Transverse colon (tissue), 4 donors: ENCODE data around the gene BUB3.

ENCODE experiments used
- POLR2A ChIP-seq: fragments of 450-650 bp; IDR thresholded peaks from one replicate; pipeline ENCODE4 v1.6.1; 2016; ENCODE audit warnings: antibody characterized with exemption, mild to moderate bottlenecking, moderate library complexity
- POLR2AphosphoS5 ChIP-seq, 3 donors: sonication (generic); formaldehyde crosslinking; IDR thresholded peaks; one replicate each; pipeline ENCODE4 v1.6.1; 2016; ENCODE audit warnings: antibody characterized with exemption in 3 of 3
- TF ChIP-seq, protein P1 (sequence below), 5 experiments: fragments of 200-600 bp in 3 of 5; fragments of 450-650 bp in 2 of 5; sonication (generic) in 3 of 5; IDR thresholded peaks; 1 replicate in 2 of 5; 2 replicates in 3 of 5; pipeline ENCODE4 v1.5.1; 2016 to 2017; ENCODE audit warnings: antibody characterized with exemption in 5 of 5, inconsistent platforms in 3 of 5, mild to moderate bottlenecking in 2 of 5, moderate library complexity in 1 of 5

DNA sequence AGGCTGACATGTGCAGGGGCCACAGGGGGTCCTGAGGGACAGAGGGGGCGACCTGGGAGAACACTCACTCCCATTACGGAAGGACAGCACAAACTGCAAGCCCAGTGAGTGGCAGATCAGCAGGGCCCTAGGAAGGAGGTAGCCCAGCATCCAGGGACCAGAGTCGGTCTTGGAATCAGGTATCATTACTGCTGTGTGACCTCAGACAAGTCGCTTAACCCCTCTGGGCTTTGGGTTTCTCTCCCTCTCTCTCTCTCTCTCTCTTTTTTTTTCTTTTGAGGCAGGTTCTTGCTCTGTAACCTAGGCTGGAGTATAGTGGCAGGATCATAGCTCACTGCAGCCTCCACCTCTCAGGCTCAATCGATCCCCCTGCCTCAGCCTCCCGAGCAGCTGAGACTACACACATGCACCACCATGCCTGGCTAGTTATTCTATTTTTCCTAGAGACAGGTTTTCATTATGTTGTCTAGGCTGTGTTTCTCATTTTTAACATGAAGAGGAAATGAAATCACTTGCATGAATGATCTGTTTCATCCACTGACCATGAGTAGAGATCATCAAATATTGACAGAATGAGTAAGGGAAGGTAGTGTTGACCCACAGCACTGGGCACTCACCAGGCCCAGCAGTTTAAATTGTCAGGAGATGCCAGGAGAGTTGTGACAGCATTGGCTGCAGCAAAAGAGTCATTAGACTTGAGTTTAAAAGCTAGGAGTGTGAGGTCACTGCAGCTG, 49.4 kb downstream of the BUB3 start:
- TF ChIP-seq, protein P1, sequence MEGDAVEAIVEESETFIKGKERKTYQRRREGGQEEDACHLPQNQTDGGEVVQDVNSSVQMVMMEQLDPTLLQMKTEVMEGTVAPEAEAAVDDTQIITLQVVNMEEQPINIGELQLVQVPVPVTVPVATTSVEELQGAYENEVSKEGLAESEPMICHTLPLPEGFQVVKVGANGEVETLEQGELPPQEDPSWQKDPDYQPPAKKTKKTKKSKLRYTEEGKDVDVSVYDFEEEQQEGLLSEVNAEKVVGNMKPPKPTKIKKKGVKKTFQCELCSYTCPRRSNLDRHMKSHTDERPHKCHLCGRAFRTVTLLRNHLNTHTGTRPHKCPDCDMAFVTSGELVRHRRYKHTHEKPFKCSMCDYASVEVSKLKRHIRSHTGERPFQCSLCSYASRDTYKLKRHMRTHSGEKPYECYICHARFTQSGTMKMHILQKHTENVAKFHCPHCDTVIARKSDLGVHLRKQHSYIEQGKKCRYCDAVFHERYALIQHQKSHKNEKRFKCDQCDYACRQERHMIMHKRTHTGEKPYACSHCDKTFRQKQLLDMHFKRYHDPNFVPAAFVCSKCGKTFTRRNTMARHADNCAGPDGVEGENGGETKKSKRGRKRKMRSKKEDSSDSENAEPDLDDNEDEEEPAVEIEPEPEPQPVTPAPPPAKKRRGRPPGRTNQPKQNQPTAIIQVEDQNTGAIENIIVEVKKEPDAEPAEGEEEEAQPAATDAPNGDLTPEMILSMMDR (IDR thresholded peaks at IDR 0.05): no peak
- TF ChIP-seq POLR2A (no peak), POLR2AphosphoS5 (IDR thresholded peaks at IDR 0.05) (no peak)
